Activated CD8-positive, alpha-beta T cell treated with anti-CD3 and anti-CD28 coated beads, Interleukin-2, amount 10 ng/mL, durations not matched to agents 7 days and 5 days (primary cell): Measurements from ENCODE around the gene OXTR. TPM values are rescaled to one million over a fixed set of nuclear protein-coding genes. Genes with fewer than 3 reads are reported as not detected.

Source experiments
- ATAC-seq: fragments of 150-1000 bp; cut with Tn5 transposase; one replicate; pipeline ENCODE4 v1.10.0; 2021; ENCODE audit warnings: moderate library complexity
- CTCF ChIA-PET: fragments of 350-600 bp; sonication (Branson Sonifier 250); formaldehyde crosslinking; loops from one replicate; lab custom pipeline; 2021; ENCODE audit warnings: antibody characterized with exemption; lab: Charles Lee
- POLR2A ChIA-PET: fragments of 350-600 bp; sonication (Branson Sonifier 250); formaldehyde crosslinking; loops from one replicate; lab custom pipeline; 2021; ENCODE audit warnings: antibody characterized with exemption; lab: Charles Lee
- DNase-seq: peaks from one replicate; pipeline ENCODE4 v3.0.0-alpha.2; 2020
- H3K27ac Mint-ChIP-seq: one replicate; pipeline ENCODE4 v1.8.0; 2021; ENCODE audit warnings: mild to moderate bottlenecking, mixed read lengths
- H3K27me3 Mint-ChIP-seq: one replicate; pipeline ENCODE4 v1.8.0; 2021; ENCODE audit warnings: low read depth, mixed read lengths
- H3K36me3 Mint-ChIP-seq: one replicate; pipeline ENCODE4 v1.8.0; 2021; ENCODE audit warnings: low read depth, mixed read lengths
- H3K4me1 Mint-ChIP-seq: one replicate; pipeline ENCODE4 v1.8.0; 2021; ENCODE audit warnings: low read depth, mixed read lengths
- H3K4me3 Mint-ChIP-seq: one replicate; pipeline ENCODE4 v1.8.0; 2021; ENCODE audit warnings: mild to moderate bottlenecking, mixed read lengths
- H3K9me3 Mint-ChIP-seq: one replicate; pipeline ENCODE4 v1.8.0; 2022; ENCODE audit warnings: mixed read lengths; ENCODE audit not compliant: insufficient read depth
- total RNA-seq, 2 experiments: library from RNA; stranded (reverse); gene quantifications; one replicate each; pipeline ENCODE4 v1.2.3, GENCODE V29; 2021

OXTR gene
- total RNA-seq, 2 experiments from 2014 or later = 0.70 to 0.71 TPM

DNA sequence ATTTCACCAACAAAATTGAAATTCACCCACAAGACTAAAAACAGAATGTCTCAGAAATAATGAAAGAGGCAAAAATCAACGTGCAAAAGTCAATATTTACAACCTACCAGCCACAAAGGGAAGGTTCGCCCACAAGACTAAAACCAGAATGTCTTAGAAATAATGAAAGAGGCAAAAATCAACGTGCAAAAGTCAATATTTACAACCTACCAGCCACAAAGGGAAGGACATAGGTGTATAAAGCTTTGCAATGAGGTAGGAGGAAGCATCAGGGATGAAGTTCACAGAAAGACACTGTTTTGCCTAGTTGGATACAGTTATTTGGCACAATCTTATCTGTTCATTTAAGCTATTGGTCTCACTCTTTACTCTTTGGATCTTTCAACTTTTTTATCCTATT is 14.3 kb downstream of the OXTR start:
- no peaks in the 10 kb centered on the region for H3K36me3 Mint-ChIP-seq
- H3K4me3 Mint-ChIP-seq = no peak overlapping the region
- no peak overlapping the region for H3K27ac Mint-ChIP-seq
- DNase-seq (no peak), ATAC-seq (no peak)
- H3K4me1 Mint-ChIP-seq = no peaks in the 10 kb centered on the region
- no peaks in the 10 kb centered on the region for H3K9me3 Mint-ChIP-seq
- CTCF ChIA-PET = no interaction called here
- POLR2A ChIA-PET = no interaction called here
- H3K27me3 Mint-ChIP-seq = peaks cover 3% of the 10 kb centered on the region

DNA sequence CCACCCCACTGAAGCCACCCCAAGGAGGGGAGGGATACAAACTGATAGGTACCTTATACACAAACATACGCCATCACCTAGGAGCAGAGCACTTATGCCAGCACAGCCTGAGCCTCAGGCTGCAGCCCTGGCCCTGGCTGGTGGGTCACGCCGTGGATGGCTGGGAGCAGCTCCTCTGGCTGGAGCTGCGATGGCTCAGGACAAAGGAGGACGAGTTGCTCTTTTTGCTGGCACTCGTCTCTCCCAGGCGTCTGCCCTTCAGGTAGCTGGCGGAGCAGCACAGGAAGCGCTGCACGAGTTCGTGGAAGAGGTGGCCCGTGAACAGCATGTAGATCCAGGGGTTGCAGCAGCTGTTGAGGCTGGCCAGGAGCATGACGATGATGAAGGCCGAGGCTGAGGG is 16.6 kb downstream of the OXTR start:
- Mint-ChIP-seq H3K9me3 (no peaks in the 10 kb centered on the region), H3K27ac (no peak overlapping the region), H3K4me1 (no peaks in the 10 kb centered on the region), H3K4me3 (no peak overlapping the region), H3K36me3 (no peaks in the 10 kb centered on the region), H3K27me3 (peaks cover 3% of the 10 kb centered on the region)
- CTCF ChIA-PET = no interaction called here
- POLR2A ChIA-PET = no interaction called here
- ATAC-seq = no peak
- DNase-seq = no peak

DNA sequence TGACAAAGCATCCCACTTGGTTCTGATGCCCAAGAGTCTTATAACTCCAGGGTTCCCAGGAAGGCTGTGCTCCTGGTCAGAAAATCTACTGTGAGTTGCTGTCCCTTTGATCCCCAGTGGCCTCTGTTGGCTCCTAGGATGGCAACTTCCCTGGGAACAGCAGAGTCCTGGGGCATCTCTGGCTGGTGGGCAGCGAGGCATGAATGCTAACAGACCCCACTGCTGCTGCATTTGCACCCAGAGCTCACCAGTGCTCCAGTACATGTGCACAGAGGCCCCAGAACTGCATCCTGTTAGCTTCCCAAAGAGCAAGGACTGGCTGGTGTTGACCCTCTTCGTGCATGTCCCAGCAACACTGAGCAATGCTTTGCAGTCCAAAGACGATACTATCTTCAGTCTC is 20.1 kb downstream of the OXTR start:
- no peaks in the 10 kb centered on the region for H3K4me1 Mint-ChIP-seq
- no peaks in the 10 kb centered on the region for H3K9me3 Mint-ChIP-seq
- POLR2A ChIA-PET = no interaction called here
- no peaks in the 10 kb centered on the region for H3K27me3 Mint-ChIP-seq
- DNase-seq = no peak
- H3K4me3 Mint-ChIP-seq = no peak overlapping the region
- no peak overlapping the region for H3K27ac Mint-ChIP-seq
- CTCF ChIA-PET = no interaction called here
- no peak for ATAC-seq
- H3K36me3 Mint-ChIP-seq = no peaks in the 10 kb centered on the region

DNA sequence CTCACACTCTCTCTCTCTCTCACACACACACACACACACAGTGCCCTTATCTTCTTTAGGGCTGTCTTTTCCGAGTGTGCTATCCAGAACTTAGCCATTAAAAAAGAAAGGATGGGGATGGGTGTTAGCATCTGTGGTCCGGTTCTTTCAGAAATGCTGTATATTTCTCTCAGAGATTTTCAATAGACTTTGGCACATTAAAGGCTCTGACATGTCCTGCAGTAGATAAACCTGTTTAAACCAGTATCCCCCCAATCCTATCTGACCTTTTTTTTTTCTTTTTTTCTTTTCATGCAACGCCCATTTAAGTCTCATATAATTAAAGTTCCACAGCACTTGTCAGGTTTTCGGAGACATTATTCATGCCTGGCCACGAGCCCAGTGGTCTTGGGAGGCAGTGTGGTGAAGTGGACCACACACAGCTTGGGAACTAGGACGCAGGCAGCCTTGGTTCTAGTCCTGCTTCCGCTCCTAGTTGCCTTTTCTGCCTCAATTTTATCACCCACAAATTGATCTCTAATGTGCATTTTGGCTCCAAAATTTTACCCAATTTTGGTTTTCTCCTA is 22.6 kb downstream of the OXTR start:
- H3K27ac Mint-ChIP-seq = no peak overlapping the region
- CTCF ChIA-PET = no interaction called here
- no peak overlapping the region for H3K4me3 Mint-ChIP-seq
- POLR2A ChIA-PET = no interaction called here
- H3K9me3 Mint-ChIP-seq = no peaks in the 10 kb centered on the region
- H3K36me3 Mint-ChIP-seq = no peaks in the 10 kb centered on the region
- H3K4me1 Mint-ChIP-seq = no peaks in the 10 kb centered on the region
- ATAC-seq = no peak
- DNase-seq = no peak
- peaks cover 3% of the 10 kb centered on the region for H3K27me3 Mint-ChIP-seq

DNA sequence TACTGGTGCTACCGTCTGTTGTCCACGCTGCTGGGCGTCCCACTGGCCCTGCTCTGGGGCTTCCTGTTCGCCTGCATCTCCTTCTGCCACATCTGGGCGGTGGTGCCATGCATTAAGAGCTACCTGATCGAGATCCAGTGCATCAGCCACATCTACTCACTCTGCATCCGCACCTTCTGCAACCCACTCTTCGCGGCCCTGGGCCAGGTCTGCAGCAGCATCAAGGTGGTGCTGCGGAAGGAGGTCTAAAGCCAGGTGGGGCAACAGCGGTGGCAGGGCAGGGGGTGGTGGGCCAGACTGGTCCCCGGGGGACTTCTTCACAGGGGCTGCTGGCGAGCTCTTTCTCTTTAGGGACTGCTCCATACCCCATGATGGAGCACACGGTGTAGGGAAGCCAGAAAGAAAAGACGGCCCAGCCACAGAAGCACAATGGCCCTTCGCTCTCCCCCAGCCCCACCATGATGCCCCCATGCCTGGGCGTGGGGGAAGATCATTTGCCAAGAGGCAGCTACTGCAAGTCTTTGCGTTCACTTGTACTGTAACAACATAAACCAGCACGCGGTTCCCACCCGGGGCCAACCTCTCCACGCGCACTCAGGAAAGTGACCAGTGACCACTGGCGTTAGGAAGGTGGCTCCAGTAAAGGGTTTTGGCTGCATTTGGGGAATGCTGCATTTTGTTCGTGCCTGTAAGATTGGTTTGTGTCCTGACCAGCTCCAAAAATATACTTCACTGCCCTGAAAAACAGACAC is 23.6 kb downstream of the OXTR start:
- no peak overlapping the region for H3K27ac Mint-ChIP-seq
- CTCF ChIA-PET = no interaction called here
- no peaks in the 10 kb centered on the region for H3K9me3 Mint-ChIP-seq
- no peaks in the 10 kb centered on the region for H3K36me3 Mint-ChIP-seq
- POLR2A ChIA-PET = no interaction called here
- H3K27me3 Mint-ChIP-seq = peaks cover 4% of the 10 kb centered on the region
- no peak for DNase-seq
- H3K4me3 Mint-ChIP-seq = no peak overlapping the region
- H3K4me1 Mint-ChIP-seq = no peaks in the 10 kb centered on the region
- ATAC-seq = no peak

DNA sequence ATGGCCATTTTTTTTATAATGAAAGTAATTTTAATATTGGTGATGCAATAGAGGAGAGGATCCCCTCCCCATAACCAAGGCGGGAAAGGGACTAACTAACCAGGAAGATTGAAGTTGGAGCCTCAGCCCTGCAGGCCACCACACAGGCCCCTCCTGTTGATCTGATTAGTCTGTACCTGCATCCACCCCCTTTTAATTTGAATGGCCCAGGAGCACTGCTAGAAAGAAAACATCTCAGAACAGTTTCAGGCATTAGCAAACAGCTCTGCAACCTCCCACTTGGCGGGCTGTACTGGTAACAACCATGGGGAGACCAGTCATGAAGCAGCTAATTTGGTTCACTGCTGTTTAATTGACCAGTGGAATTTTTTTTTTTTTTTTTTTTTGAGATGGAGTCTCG is 25.5 kb downstream of the OXTR start:
- Mint-ChIP-seq H3K4me1 (peaks cover 3% of the 10 kb centered on the region), H3K9me3 (no peaks in the 10 kb centered on the region), H3K27ac (no peak overlapping the region), H3K4me3 (no peak overlapping the region), H3K27me3 (peaks cover 7% of the 10 kb centered on the region), H3K36me3 (no peaks in the 10 kb centered on the region)
- ChIA-PET POLR2A (no interaction called here), CTCF (no interaction called here)
- DNase-seq (no peak), ATAC-seq (no peak)

DNA sequence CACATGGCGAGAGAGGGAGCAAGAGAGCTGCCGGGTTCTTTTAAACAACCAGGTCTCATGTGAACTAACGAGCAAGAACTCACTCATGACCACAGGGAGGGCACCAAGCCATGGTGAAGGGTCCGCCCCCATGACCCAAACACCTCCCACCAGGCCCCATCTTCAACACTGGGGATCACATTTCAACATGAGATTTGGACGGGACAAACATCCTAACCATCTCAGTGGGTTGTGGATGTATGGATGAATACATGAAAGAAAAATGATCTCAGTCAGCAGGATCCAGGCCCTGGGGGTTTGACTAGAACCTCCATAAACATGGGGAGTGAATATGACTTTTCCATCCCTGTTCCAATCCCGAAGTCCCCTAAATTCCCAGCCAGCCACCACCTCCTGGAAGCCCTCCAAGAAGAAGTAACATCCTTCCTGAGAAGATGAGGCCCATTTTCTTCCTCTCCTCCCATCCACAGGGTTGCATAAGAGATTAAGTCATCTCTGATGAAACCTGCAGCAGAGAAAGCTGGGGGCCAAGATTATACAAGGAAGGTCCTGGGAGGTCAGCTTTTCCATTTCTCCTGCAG is 26.3 kb downstream of the OXTR start:
- peaks cover 3% of the 10 kb centered on the region for H3K4me1 Mint-ChIP-seq
- peaks cover 10% of the 10 kb centered on the region for H3K27me3 Mint-ChIP-seq
- ATAC-seq (no peak), DNase-seq (no peak)
- no peaks in the 10 kb centered on the region for H3K9me3 Mint-ChIP-seq
- ChIA-PET CTCF (no interaction called here), POLR2A (no interaction called here)
- no peaks in the 10 kb centered on the region for H3K36me3 Mint-ChIP-seq
- H3K27ac Mint-ChIP-seq = no peak overlapping the region
- H3K4me3 Mint-ChIP-seq = no peak overlapping the region

DNA sequence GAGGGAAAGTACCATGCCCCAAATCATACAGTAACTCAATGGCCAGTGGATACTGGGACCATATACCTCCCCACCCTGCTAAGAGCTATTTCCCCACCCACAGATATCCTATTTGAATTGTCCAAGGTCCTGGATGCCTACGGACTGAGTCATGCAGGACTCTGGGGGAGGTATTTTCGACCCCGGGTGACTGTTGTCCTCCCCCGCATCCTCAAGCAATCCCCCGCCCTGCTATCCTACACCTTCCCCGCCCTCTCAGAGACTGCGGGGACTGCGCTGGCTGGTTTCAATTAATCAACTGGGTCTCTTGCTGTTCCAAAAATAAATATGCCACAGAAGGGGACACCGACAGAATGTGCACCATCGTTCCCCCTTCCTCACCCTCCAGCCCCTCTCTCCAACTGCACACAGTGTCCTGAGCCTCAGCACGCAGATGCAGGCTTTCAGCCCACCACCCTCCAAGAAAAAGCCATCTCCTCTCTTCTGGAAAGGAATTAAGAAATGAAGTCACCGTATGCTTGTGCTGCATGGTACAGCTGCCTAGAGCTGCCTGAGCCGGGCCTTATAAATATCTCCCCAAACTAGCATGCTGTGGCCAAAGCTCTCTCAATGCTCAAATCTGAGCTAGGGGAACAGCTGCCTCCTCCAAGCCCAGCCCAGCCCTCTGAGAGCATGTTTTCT is 27.7 kb downstream of the OXTR start:
- no peaks in the 10 kb centered on the region for H3K36me3 Mint-ChIP-seq
- ATAC-seq (no peak), DNase-seq (no peak)
- ChIA-PET POLR2A (no interaction called here), CTCF (no interaction called here)
- H3K4me1 Mint-ChIP-seq = peaks cover 3% of the 10 kb centered on the region
- H3K27me3 Mint-ChIP-seq = peaks cover 11% of the 10 kb centered on the region
- H3K9me3 Mint-ChIP-seq = no peaks in the 10 kb centered on the region
- no peak overlapping the region for H3K4me3 Mint-ChIP-seq
- H3K27ac Mint-ChIP-seq = no peak overlapping the region

DNA sequence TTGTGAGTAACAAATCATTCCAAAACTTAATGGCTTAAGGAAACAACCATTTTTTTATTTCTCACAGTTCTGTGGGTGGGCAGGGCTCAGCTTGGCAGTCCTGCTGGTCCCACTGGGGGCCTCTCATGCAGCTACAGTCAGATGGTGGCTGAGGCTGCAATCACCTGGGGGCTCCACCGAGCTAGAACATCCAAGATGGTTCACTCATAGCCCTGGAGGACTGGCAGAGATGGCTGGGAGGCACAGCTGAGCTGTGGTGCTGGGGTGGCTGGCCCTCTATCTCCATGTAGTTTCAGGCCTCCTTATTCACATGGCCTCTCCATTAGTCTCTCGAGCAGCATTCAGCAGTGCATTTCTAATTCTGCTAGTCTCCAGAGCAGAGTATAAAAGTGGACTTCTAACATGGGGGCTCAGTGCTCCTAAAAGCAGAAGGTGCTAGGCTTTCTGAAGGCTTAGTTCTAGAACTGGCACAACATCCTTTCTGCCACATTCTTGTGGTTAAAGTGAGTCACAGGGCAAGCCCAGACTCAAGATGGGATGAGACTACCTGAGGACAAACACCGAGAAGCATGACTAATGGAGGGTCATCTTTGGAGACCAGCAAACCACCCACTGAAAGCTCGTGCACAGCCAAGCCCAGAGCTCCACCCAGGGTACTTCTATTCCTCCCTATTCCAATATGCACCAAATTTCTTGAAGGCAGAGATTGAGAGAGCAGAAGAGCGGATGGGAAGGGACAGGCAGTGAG is 29.5 kb downstream of the OXTR start:
- Mint-ChIP-seq H3K27me3 (peaks cover 11% of the 10 kb centered on the region), H3K36me3 (no peaks in the 10 kb centered on the region), H3K27ac (no peak overlapping the region), H3K9me3 (no peaks in the 10 kb centered on the region), H3K4me3 (no peak overlapping the region), H3K4me1 (peaks cover 3% of the 10 kb centered on the region)
- DNase-seq (no peak), ATAC-seq (no peak)
- CTCF ChIA-PET = no interaction called here
- POLR2A ChIA-PET = no interaction called here

DNA sequence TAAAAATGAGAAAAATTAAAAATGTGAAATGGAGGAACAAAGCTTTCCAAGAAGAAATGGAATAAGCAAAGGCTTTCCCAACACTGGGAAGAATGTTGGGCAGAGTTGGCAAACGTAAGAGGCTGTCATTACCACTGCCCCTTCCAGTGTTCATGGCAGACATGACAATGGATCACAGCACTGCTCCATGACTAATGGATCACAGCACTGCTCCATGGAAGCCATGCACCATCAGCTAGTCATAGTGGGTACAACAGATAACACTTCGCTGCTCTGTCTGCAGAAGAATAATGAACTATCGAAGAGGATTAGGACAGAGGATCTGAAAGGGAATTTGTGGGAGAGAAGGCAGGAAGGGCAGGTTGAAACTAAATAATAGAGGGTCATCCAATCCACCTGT is 30.8 kb downstream of the OXTR start:
- ChIA-PET CTCF (no interaction called here), POLR2A (no interaction called here)
- H3K4me3 Mint-ChIP-seq = no peak overlapping the region
- peaks cover 3% of the 10 kb centered on the region for H3K4me1 Mint-ChIP-seq
- DNase-seq (no peak), ATAC-seq (no peak)
- peaks cover 11% of the 10 kb centered on the region for H3K27me3 Mint-ChIP-seq
- no peaks in the 10 kb centered on the region for H3K9me3 Mint-ChIP-seq
- no peak overlapping the region for H3K27ac Mint-ChIP-seq
- no peaks in the 10 kb centered on the region for H3K36me3 Mint-ChIP-seq

DNA sequence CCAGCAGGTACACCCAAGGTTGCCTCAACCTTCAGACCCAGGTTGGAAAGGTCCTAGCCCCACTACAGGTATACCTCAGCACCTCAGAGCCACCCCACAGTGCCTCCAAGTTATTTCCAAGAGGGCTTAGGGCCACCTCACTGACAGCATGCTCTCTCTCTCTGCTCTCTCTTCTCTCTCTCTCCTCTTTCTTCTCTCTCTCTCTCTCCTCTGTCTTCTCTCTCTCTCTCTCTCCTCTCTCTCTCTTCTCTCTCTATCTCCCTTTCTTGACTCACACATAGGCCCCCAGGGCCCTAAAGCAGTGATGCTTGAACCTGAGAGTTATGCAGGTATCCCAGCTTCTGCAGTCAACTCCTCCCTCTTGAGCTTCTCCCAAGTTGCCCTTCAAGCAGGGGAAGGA is 31.6 kb downstream of the OXTR start:
- ATAC-seq (no peak), DNase-seq (no peak)
- peaks cover 3% of the 10 kb centered on the region for H3K4me1 Mint-ChIP-seq
- peaks cover 11% of the 10 kb centered on the region for H3K27me3 Mint-ChIP-seq
- ChIA-PET CTCF (no interaction called here), POLR2A (no interaction called here)
- H3K36me3 Mint-ChIP-seq = no peaks in the 10 kb centered on the region
- no peak overlapping the region for H3K27ac Mint-ChIP-seq
- no peaks in the 10 kb centered on the region for H3K9me3 Mint-ChIP-seq
- no peak overlapping the region for H3K4me3 Mint-ChIP-seq

DNA sequence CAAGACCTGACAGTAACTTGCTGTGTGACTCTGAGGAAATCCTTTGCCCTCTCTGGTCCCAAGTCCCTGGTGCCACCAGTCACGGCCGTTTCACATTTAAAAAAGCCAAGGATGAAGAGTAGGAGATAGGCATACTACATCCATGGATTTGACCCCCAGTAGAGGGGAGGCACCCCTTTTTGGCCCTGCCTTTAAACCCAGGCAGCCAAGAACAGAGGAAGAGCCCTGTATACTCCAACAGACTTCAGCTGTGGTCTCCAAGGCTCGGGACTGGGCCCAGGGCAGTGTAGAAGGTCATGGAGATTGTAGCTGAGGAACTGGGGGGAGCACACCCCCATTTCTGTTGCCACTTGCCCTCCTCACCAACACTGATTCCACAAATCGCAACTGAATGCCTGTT is 32.1 kb downstream of the OXTR start:
- peaks cover 3% of the 10 kb centered on the region for H3K4me1 Mint-ChIP-seq
- no peaks in the 10 kb centered on the region for H3K9me3 Mint-ChIP-seq
- CTCF ChIA-PET = no interaction called here
- H3K27me3 Mint-ChIP-seq = peaks cover 11% of the 10 kb centered on the region
- ATAC-seq = no peak
- POLR2A ChIA-PET = no interaction called here
- no peak overlapping the region for H3K4me3 Mint-ChIP-seq
- no peaks in the 10 kb centered on the region for H3K36me3 Mint-ChIP-seq
- no peak for DNase-seq
- H3K27ac Mint-ChIP-seq = no peak overlapping the region
